ENCODE data around the gene MBD3. TPM values are rescaled to one million over a fixed set of nuclear protein-coding genes. Genes with fewer than 3 reads are reported as not detected.
"Not testable (repeated sequence)": the region's sequence is repeated elsewhere in the genome, so short reads cannot be mapped to it uniquely, and the experiment has no call there.

MBD3 gene
- 124 and 158 TPM in 2 replicates for total RNA-seq

DNA sequence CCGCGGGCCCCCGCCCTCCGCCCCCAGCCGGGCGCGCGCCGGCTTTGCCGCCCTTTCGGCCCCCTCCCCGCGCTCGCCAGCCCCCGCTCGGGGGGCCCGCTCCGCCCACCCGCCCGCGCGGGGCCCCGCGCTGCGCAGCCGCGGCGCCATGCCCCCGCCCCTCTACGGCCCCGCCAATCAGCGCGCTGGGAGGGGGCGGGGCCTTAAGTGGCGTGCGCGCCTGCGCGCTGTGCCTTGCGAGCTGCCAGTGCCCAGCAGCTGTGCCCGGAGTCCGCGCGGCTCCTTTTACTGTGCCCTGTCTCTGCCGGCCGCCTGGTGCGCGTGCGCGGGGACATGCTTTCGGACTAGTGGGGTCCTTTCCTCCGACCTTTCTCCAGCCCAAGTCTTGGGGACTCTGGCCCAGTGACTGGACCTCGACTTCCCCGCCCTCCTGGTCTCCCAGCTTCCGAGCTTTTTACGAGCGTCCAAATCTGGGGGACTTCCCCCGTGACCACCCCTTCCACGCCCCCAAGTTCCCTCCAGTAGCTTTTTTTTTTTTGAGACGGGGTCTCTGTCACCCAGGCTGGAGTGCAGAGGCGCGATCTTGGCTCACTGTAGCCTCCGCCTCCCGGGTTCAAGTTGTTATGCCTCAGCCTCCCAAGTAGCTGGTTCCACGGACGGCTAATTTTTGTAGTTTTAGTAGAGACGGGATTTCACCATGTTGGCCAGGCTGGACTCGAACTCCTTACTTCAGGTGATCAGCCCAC, at the start of gene MBD3:
Gene MBD3, minus strand, starts transcription at position 111 of the 746 bp plus-strand sequence. CDS start 234 bp downstream, outside the sequence.
- DNase-seq (ENCODE audit: low read depth, low spot score) = peak; percentile 82

DNA sequence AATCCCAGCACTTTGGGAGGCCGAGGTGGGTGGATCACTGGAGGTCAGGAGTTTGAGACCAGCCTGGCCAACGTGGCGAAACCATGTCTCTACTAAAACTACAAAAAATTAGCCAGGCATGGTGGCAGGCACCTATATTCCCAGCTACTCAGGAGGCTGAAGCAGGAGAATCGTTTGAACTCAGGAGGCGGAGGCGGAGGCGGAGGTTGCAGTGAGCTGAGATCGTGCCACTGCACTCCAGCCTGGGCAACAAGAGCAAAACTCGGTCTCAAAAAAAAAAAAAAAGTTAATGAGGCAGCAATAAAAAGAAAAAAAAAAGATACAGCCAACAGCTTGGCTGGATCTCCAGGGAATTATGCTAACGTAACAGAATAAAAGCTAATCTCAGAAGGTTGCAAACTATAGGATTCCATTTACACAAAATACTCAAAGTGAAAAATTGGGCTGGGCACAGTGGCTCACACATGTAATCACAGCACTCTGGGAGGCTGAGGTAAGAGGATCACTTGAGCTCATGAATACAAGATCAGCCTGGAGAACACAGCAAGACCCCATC, 48.3 kb upstream of the MBD3 start:
- not testable (repeated sequence) for DNase-seq (ENCODE audit: low read depth, low spot score)

DNA sequence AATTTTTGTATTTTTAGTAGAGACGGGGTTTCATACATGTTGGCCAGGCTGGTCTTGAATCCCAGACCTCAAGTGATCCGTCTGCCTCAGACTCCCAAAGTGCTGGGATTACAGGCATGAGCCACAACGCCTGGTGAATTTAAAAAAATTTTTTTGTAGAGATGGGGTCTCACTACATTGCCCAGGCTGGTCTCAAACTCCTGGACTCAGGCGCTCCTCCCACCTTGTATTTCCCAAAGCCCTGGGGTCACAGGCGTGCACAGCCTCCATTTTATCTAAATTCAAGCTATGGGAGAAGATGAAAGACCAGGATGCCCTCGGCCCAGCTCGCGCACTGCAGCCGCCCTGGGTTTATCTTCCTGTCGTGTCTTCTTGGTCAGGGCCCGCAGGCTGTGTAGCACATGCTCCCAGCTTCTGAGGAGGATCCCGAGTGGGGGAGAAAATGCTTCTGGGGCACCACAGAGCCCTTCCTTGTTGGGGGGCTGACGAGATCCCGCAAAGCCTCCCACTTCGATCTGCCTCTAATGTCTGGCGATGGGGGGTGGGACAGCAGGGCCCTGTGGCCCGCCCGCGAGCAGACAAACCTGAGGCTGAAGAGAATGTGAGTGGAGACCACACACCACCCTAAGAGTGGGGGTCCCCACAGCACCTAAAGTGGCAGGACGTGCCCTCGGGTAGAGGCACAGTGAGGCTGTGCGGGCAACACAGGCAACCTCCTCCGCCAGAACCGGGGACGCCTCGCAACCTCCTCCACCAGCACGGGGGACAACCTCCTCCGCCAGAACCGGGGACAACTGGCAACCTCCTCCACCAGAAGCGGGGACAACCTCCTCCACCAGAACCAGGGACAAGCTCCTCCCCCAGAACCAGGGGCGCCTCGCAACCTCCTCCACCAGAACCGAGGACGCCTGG, 43.9 kb upstream of the MBD3 start:
- DNase-seq (ENCODE audit: low read depth, low spot score) = no peak

GRCh38 chr19:1634938-1635243, 42.2 kb upstream of the MBD3 start:
- DNase-seq (ENCODE audit: low read depth, low spot score) = no peak

- DNase-seq (ENCODE audit: low read depth, low spot score) = no peak
Measured at GRCh38 chr19:1634242-1634937, 41.7 kb upstream of the MBD3 start.

DNA sequence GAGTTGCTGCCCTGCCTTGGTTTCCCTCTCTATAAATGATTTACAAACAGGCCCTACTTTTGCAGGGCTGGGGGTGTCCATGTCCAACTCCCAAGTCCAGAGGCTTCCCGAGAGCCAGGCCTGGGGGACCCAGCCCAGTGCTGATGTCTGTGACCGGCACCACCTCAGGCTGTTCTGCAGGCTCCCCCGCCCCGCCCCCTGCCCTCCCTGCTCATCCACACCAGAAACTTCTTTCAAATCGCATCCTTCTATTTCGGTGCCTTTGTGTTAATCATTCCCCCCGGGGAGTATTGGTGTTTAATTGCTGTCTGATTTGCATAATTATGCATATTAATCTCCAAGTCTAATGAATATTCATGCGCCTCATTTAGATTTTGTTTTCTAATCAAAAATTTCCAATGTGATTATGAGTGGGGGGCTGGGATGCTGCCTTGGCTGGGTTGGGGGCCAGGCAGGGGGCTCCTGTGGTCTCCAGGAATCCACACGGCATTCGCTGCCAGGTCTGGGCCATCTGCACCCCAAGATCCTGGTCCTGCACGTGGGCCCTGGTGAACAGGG, 40.7 kb upstream of the MBD3 start:
- DNase-seq (ENCODE audit: low read depth, low spot score) = no peak

- no peak for DNase-seq (ENCODE audit: low read depth, low spot score)
Measured at GRCh38 chr19:1632462-1633268, 40.0 kb upstream of the MBD3 start.

GRCh38 chr19:1631557-1632100, 39.0 kb upstream of the MBD3 start:
- DNase-seq (ENCODE audit: low read depth, low spot score) = no peak

- no peak for DNase-seq (ENCODE audit: low read depth, low spot score)
Measured at GRCh38 chr19:1630811-1631210, 38.1 kb upstream of the MBD3 start.

GRCh38 chr19:1630012-1630411, 37.3 kb upstream of the MBD3 start:
- no peak for DNase-seq (ENCODE audit: low read depth, low spot score)

DNA sequence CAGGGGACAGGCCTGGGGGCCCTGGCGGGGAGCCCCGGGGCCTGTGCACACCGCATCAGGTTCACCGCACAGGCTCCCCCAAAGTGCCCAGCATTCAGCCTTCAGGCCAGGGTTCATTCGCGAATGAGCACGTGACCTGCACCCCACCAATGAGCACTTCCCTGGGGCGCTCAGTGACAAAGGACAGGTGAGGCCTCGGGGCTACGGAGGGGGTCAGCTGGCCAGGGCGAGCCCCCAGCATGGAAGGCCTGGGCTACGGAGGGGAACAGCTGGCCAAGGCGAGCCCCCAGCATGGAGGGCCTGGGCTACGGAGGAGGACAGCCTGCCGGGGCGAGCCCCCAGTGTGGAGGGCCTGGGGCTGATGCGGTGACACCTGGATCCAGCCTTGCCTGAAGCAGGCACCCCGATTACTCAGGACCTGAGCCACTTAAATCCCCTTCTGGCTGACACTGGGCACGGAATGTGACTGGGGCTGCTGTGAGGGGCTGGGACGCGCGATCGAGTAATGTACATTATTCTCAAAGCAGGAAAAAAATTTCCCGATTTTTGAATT, 36.7 kb upstream of the MBD3 start:
- DNase-seq (ENCODE audit: low read depth, low spot score) = no peak

DNA sequence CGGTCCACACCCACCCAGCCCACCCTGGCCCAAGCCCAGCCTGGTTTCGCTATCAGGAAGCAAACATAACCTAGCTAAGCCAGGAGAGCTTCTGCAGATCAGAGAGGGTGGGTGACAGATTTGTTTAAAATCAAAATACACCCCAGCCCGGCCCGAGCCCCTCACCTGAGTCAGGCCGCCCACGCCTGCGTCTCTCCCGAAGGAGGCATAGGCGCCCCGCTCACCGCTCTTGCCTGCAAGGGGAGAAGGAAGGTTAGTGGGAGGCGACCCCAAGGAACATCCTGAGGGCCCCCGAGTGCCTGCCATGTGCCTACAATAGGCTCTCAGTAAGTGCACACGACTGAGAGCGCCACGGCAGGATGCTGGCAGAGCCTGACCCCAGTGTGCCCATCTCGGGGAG, 34.5 kb upstream of the MBD3 start:
- no peak for DNase-seq (ENCODE audit: low read depth, low spot score)

GRCh38 chr19:1626417-1627010, 33.8 kb upstream of the MBD3 start:
- no peak for DNase-seq (ENCODE audit: low read depth, low spot score)

DNA sequence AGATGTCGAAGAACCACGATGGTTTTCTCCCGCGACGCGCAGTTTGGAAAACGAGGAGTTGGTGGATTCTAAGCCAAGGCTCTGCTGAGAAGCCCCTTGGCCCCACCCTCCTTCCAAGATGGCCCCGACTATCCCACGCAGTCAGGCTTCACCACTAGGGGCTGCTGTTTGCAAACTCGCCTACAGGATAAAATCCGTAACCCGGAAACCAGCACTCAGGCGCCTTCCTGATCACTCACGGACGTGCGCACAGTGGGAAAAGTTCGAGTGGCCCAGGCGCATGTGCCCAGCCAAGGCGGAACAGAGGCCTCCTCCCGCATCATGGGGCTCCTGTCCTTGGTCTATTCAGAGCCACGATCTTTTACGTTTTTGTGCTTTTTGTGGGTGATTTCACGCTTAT, 31.8 kb upstream of the MBD3 start:
- peak; percentile 29 for DNase-seq (ENCODE audit: low read depth, low spot score)

DNA sequence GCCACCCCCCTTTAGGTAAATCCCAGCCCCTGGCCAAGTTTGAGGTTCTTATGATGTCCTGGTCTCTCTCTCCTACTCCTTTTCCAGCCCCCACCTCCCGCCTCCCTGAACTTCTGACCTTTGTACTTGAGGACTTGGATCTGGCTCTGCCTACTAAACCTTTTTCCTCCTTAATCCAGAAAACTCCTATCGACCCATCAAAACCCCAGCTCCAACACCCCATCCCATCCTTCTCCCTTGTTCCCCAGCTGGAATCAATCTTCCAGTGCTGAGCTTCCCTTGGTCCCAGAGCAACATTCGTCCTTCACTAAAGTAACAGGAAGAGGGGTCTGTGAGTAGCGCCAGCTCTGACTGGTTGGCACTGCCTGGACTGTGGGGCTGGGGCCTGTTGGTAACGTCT, 29.9 kb upstream of the MBD3 start:
- DNase-seq (ENCODE audit: low read depth, low spot score) = no peak

GRCh38 chr19:1622007-1622406, 29.3 kb upstream of the MBD3 start:
- no peak for DNase-seq (ENCODE audit: low read depth, low spot score)

GRCh38 chr19:1621574-1621973, 28.9 kb upstream of the MBD3 start:
- DNase-seq (ENCODE audit: low read depth, low spot score) = no peak

GRCh38 chr19:1621021-1621420, 28.4 kb upstream of the MBD3 start:
- DNase-seq (ENCODE audit: low read depth, low spot score) = no peak

GRCh38 chr19:1620502-1620901, 27.8 kb upstream of the MBD3 start:
- no peak for DNase-seq (ENCODE audit: low read depth, low spot score)

- DNase-seq (ENCODE audit: low read depth, low spot score) = no peak
Measured at GRCh38 chr19:1619703-1620102, 27.0 kb upstream of the MBD3 start.
